NCI-H345 treated with DMSO at 0.1 percent for 48 hours (cell line): ENCODE results near the gene SEMA3G.

Source experiments
- DNase-seq: peaks from one replicate; lab custom pipeline; 2025; ENCODE audit not compliant: unreplicated experiment; lab: John Stamatoyannopoulos, UW

SEMA3G gene

GRCh38 chr3:52439426-52440248 lies 5.3 kb downstream of the SEMA3G start:
- DNase-seq = no peak

- DNase-seq = no peak
Observed at GRCh38 chr3:52438579-52439425, 6.1 kb downstream of the SEMA3G start.

GRCh38 chr3:52438104-52438376 lies 6.9 kb downstream of the SEMA3G start:
- DNase-seq = no peak

- no peak for DNase-seq
Observed at GRCh38 chr3:52437326-52438103, 7.4 kb downstream of the SEMA3G start.

- no peak for DNase-seq
Observed at GRCh38 chr3:52436500-52437149, 8.3 kb downstream of the SEMA3G start.

GRCh38 chr3:52435246-52436101 lies 9.4 kb downstream of the SEMA3G start:
- no peak for DNase-seq

- DNase-seq = no peak
Observed at GRCh38 chr3:52434491-52435115, 10.3 kb downstream of the SEMA3G start.

- DNase-seq = no peak
Observed at GRCh38 chr3:52433996-52434479, 10.9 kb downstream of the SEMA3G start.

GRCh38 chr3:52433328-52433995 lies 11.4 kb downstream of the SEMA3G start:
- no peak for DNase-seq

- no peak for DNase-seq
Observed at GRCh38 chr3:52432691-52433141, 12.2 kb downstream of the SEMA3G start.

- DNase-seq = no peak
Observed at GRCh38 chr3:52432225-52432624, 12.7 kb downstream of the SEMA3G start.

GRCh38 chr3:52431459-52432223 lies 13.3 kb downstream of the SEMA3G start:
- no peak for DNase-seq

GRCh38 chr3:52430416-52430810 lies 14.5 kb downstream of the SEMA3G start:
- no peak for DNase-seq

GRCh38 chr3:52429779-52430415 lies 15.0 kb downstream of the SEMA3G start:
- no peak for DNase-seq

- no peak for DNase-seq
Observed at GRCh38 chr3:52429031-52429430, 15.9 kb downstream of the SEMA3G start.

GRCh38 chr3:52428151-52429005 lies 16.5 kb downstream of the SEMA3G start:
- DNase-seq = peak; percentile 15

- no peak for DNase-seq
Observed at GRCh38 chr3:52423173-52423572, 21.7 kb downstream of the SEMA3G start.
